Measurements from ENCODE around the gene PSMB10.

The PSMB10 gene

GRCh38 chr16:67923414-67924116, 13.1 kb downstream of the PSMB10 start:
- TF ChIP-seq CTCF (IDR thresholded peaks at IDR 0.05), result no peak

GRCh38 chr16:67922740-67923139, 13.9 kb downstream of the PSMB10 start:
- peak; percentile 18; the same call in 1 of the 2 replicates for TF ChIP-seq CTCF (IDR thresholded peaks at IDR 0.05)

GRCh38 chr16:67922221-67922620, 14.4 kb downstream of the PSMB10 start:
- no peak for TF ChIP-seq CTCF (IDR thresholded peaks at IDR 0.05)

- TF ChIP-seq CTCF (IDR thresholded peaks at IDR 0.05), result no peak
Observed at GRCh38 chr16:67919622-67920221, 16.9 kb downstream of the PSMB10 start.

GRCh38 chr16:67917852-67918236, 18.8 kb downstream of the PSMB10 start:
- TF ChIP-seq CTCF (IDR thresholded peaks at IDR 0.05), result no peak

GRCh38 chr16:67917140-67917851, 19.4 kb downstream of the PSMB10 start:
- TF ChIP-seq CTCF (IDR thresholded peaks at IDR 0.05), result no peak

GRCh38 chr16:67915831-67916723, 20.6 kb downstream of the PSMB10 start:
- no peak for TF ChIP-seq CTCF (IDR thresholded peaks at IDR 0.05)

Measured in LNCAP (cell line).